Measurements from ENCODE around the gene FREM1.

Gene FREM1

DNA sequence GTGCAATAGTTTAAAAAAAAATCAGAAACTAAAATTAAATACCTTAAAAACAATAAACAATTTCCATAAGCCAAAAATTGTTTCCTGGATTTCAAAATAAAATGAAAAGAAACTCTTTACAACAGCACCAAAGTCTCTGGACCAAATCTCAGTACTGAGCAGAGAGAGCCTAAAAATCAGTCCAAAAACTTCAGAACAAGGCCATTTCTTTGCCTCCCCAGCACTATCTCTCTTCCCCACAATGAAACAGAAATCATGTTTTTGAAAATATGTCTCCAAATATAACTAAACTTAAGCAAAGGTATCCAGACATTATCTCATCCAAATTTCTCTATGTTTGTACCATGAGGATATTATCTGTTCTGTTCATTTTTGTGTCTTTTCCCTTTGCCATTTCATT lies 1.0 kb downstream of the FREM1 start:
- H3K9me3 Mint-ChIP-seq: no peaks in the 10 kb centered on the region
- no peak overlapping the region for H3K4me3 Mint-ChIP-seq
- H3K4me1 Mint-ChIP-seq: peaks cover 18% of the 10 kb centered on the region
- H3K27me3 Mint-ChIP-seq (ENCODE audit: low read depth, poor library complexity): no peaks in the 10 kb centered on the region
- peaks cover 6% of the 10 kb centered on the region for H3K36me3 Mint-ChIP-seq (ENCODE audit: low read depth)
- DNase-seq: no peak
- no peak overlapping the region for H3K27ac Mint-ChIP-seq
- TF ChIP-seq, protein P1, sequence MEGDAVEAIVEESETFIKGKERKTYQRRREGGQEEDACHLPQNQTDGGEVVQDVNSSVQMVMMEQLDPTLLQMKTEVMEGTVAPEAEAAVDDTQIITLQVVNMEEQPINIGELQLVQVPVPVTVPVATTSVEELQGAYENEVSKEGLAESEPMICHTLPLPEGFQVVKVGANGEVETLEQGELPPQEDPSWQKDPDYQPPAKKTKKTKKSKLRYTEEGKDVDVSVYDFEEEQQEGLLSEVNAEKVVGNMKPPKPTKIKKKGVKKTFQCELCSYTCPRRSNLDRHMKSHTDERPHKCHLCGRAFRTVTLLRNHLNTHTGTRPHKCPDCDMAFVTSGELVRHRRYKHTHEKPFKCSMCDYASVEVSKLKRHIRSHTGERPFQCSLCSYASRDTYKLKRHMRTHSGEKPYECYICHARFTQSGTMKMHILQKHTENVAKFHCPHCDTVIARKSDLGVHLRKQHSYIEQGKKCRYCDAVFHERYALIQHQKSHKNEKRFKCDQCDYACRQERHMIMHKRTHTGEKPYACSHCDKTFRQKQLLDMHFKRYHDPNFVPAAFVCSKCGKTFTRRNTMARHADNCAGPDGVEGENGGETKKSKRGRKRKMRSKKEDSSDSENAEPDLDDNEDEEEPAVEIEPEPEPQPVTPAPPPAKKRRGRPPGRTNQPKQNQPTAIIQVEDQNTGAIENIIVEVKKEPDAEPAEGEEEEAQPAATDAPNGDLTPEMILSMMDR (IDR thresholded peaks at IDR 0.05): no peak

DNA sequence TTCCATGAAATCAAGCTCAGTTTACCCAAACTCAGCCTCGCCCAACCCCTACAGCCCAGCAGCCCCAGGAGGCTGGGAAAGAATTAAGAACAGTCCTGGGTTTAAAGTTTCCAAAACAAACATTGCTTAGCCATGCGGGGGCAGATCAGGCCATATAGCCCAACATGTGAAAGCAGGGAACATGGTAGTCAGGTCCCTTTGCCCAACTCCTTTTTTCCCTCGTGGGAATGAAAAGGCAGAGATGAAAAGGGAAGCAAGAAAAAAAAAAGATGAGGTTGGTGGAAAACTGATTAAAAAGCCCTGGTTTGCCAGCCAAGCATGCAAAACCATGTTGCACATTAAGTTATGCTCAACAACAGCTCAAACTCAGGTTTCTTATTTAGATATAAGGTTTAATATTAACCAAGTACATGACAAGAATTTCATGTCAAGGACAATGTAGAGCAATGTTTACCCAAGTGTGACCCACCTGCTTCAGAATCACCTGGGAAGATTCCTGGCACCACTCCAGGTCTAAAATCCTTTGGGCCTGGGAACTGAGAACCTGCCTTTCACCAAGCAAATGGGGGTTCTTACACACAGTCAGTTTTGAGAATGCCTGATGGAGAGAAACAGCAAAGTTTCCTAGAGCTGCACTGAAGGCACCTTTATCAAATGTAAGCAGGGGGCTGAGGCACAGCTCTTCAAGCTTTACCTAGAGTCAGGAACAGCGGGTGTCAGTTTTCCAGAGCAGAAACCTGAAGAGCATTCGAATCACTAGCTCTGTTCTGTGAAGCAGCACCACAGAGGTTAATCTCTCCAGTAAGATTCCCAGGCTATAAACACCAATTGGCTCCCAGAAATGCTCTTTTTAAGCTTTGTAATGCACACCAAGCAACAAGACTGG lies 1.7 kb downstream of the FREM1 start:
- TF ChIP-seq, protein P1 (IDR thresholded peaks at IDR 0.05): no peak
- Mint-ChIP-seq H3K9me3 (no peaks in the 10 kb centered on the region), H3K27ac (peak overlapping the region; percentile 87), H3K4me3 (no peak overlapping the region), H3K36me3 (ENCODE audit: low read depth) (peaks cover 8% of the 10 kb centered on the region), H3K4me1 (peaks cover 20% of the 10 kb centered on the region), H3K27me3 (ENCODE audit: low read depth, poor library complexity) (no peaks in the 10 kb centered on the region)
- peak; percentile 9 for DNase-seq

DNA sequence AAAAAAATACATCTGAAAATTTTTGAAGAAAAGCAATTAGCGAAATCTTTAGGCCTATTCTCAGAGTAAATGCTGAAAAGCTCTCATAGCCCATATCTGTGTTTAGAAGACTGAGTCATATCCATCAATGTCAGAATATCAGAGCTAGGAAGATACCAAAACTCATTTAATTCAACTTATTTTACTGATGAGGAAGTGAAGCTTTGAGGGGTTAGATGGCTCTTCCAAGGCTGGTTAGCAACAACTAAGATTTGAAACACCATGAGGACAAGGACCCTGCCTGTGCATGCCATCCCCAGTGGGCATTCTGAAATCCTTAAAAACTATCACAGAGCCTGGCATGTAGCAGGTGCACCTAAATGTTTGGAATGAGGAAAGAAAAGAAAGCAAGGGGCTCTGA lies 2.5 kb downstream of the FREM1 start:
- no peak for DNase-seq
- Mint-ChIP-seq H3K9me3 (no peaks in the 10 kb centered on the region), H3K27me3 (ENCODE audit: low read depth, poor library complexity) (no peaks in the 10 kb centered on the region), H3K36me3 (ENCODE audit: low read depth) (peaks cover 12% of the 10 kb centered on the region), H3K4me1 (peaks cover 20% of the 10 kb centered on the region), H3K4me3 (no peak overlapping the region), H3K27ac (peak overlapping the region; percentile 52)
- TF ChIP-seq, protein P1 (IDR thresholded peaks at IDR 0.05): no peak

DNA sequence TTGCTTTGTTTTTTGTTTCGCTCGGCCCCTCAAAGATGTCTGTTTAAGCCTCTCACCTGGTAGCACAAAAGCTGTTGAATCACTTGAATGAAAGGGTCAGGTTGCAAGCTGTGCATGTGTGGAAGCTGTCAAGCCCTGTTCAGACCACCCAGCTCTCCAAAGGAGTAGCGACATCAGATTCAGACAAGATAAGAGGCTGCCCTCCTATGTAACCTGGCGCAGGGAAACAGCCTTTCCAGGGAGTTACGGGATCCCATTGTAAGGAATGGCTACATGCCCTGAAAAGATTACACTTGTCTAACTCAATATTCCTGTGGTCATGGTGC lies 2.9 kb downstream of the FREM1 start:
- Mint-ChIP-seq H3K27ac (peak overlapping the region; percentile 52), H3K4me3 (no peak overlapping the region), H3K27me3 (ENCODE audit: low read depth, poor library complexity) (no peaks in the 10 kb centered on the region), H3K36me3 (ENCODE audit: low read depth) (peaks cover 12% of the 10 kb centered on the region), H3K9me3 (no peaks in the 10 kb centered on the region), H3K4me1 (peaks cover 20% of the 10 kb centered on the region)
- TF ChIP-seq, protein P1 (IDR thresholded peaks at IDR 0.05): no peak
- peak; percentile 13 for DNase-seq

DNA sequence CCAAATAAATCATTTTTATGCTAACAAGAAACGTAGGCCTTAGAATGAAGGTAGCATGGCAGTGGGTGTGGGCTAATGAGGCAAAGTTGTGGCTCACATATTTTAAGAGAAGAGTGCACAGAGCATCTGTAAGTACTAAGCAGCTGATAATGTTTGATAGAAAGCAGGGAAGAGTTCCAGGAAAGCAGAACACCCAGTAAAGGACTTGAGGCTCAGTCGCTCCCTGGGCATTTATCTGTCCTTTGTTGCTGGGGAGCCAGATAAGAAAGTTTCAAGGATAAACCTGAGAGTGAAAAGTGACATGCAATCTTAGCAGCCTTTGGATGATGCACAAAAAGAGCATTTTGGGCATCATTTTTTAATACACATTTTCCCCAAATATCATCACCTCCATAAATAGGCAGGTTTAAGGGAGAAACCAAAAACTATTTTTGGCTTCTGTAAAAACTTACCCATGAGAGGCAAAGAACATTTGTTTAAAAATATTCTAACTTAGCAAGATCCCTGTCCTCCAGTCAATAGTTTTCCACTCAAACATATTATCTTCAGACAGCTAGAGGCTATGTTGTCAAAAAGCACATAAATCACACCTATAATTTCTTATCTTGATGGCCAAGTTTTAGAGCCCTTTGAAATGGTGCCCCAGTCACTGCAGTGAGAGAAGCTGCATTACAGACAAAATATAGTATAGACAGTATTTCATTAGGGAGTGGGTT lies 3.4 kb downstream of the FREM1 start:
- H3K4me3 Mint-ChIP-seq: no peak overlapping the region
- peak overlapping the region; percentile 64 for H3K27ac Mint-ChIP-seq
- TF ChIP-seq, protein P1 (IDR thresholded peaks at IDR 0.05): no peak
- H3K36me3 Mint-ChIP-seq (ENCODE audit: low read depth): peaks cover 12% of the 10 kb centered on the region
- H3K4me1 Mint-ChIP-seq: peaks cover 20% of the 10 kb centered on the region
- DNase-seq: no peak
- no peaks in the 10 kb centered on the region for H3K27me3 Mint-ChIP-seq (ENCODE audit: low read depth, poor library complexity)
- H3K9me3 Mint-ChIP-seq: no peaks in the 10 kb centered on the region
